PC-3 (cell line): ENCODE data around the gene SIGLEC15.

Experiments
- EZH2 ChIP-seq: fragments of 300-600 bp; sonication (generic); IDR thresholded peaks from one replicate; pipeline ENCODE4 v1.6.1; 2017; ENCODE audit warnings: antibody characterized with exemption, mild to moderate bottlenecking, low read length; ENCODE audit not compliant: unreplicated experiment
- TF ChIP-seq, protein P1 (sequence below): fragments of 300-600 bp; sonication (generic); conservative IDR thresholded peaks from 2 replicates; pipeline ENCODE4 v1.5.1; 2017; ENCODE audit warnings: antibody characterized with exemption, low read depth, mild to moderate bottlenecking, low read length

DNA sequence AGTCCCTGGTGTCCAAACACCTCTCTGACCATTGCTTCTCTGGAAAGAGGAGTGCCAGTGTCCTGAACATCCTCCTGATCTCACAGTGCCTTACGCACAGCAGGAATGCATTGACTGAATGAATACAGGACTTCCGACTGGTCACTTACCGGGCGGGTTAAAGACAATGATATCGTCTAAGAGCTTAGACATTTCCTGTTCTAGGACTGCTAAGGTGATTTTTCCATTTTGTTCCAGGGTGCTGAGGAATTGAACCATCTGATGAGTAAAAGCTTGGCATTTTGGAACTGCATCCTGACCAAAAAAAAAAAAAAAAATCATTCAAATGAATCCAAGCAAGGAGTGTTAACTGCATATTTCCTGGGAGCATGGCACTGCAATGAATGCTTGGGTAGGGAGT, 40.0 kb downstream of the SIGLEC15 start:
- no peak for TF ChIP-seq EZH2
- TF ChIP-seq, protein P1, sequence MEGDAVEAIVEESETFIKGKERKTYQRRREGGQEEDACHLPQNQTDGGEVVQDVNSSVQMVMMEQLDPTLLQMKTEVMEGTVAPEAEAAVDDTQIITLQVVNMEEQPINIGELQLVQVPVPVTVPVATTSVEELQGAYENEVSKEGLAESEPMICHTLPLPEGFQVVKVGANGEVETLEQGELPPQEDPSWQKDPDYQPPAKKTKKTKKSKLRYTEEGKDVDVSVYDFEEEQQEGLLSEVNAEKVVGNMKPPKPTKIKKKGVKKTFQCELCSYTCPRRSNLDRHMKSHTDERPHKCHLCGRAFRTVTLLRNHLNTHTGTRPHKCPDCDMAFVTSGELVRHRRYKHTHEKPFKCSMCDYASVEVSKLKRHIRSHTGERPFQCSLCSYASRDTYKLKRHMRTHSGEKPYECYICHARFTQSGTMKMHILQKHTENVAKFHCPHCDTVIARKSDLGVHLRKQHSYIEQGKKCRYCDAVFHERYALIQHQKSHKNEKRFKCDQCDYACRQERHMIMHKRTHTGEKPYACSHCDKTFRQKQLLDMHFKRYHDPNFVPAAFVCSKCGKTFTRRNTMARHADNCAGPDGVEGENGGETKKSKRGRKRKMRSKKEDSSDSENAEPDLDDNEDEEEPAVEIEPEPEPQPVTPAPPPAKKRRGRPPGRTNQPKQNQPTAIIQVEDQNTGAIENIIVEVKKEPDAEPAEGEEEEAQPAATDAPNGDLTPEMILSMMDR = no peak
